Measurements from ENCODE around the gene CYFIP2. TPM values are rescaled to one million over a fixed set of nuclear protein-coding genes. Genes with fewer than 3 reads are reported as not detected.
A peak's percentile ranks its signal among the peaks of the same experiment; 100 is the strongest.

Gene CYFIP2
- total RNA-seq, 6 experiments from 2014 or later: 7.1 to 20.0 (median 9.7) TPM

- Mint-ChIP-seq H3K36me3 (ENCODE audit: low read depth) (peaks cover 15% of the 10 kb centered on the region; the same call in 1 of the 2 replicates), H3K27ac (no peak overlapping the region), H3K27me3 (ENCODE audit: insufficient read depth) (peaks cover 10% of the 10 kb centered on the region), H3K9me3 (peaks cover 3% of the 10 kb centered on the region), H3K4me1 (ENCODE audit: low read depth) (peaks cover 6% of the 10 kb centered on the region), H3K4me3 (no peak overlapping the region)
- peak; percentile 82 for TF ChIP-seq CTCF (IDR thresholded peaks at IDR 0.05)
- DNase-seq: no peak
Observed at GRCh38 chr5:157342822-157343402, 77.0 kb downstream of the CYFIP2 start.

- H3K9me3 Mint-ChIP-seq: peaks cover 3% of the 10 kb centered on the region
- H3K36me3 Mint-ChIP-seq (ENCODE audit: low read depth): peaks cover 15% of the 10 kb centered on the region; the same call in 1 of the 2 replicates
- H3K4me1 Mint-ChIP-seq (ENCODE audit: low read depth): peaks cover 6% of the 10 kb centered on the region
- H3K4me3 Mint-ChIP-seq: no peak overlapping the region
- no peak for DNase-seq
- TF ChIP-seq CTCF (IDR thresholded peaks at IDR 0.05): no peak
- no peak overlapping the region for H3K27ac Mint-ChIP-seq
- H3K27me3 Mint-ChIP-seq (ENCODE audit: insufficient read depth): peaks cover 10% of the 10 kb centered on the region
Observed at GRCh38 chr5:157343842-157344790, 78.2 kb downstream of the CYFIP2 start.

GRCh38 chr5:157345067-157345466 lies 79.1 kb downstream of the CYFIP2 start:
- no peak for DNase-seq
- Mint-ChIP-seq H3K27ac (no peak overlapping the region), H3K4me1 (ENCODE audit: low read depth) (peaks cover 6% of the 10 kb centered on the region), H3K27me3 (ENCODE audit: insufficient read depth) (peaks cover 10% of the 10 kb centered on the region), H3K9me3 (peaks cover 3% of the 10 kb centered on the region), H3K4me3 (no peak overlapping the region), H3K36me3 (ENCODE audit: low read depth) (0 out of 2 replicates have a peak, but pooled peaks cover 7% of the 10 kb centered on the region)
- TF ChIP-seq CTCF (IDR thresholded peaks at IDR 0.05): no peak

- Mint-ChIP-seq H3K4me3 (no peak overlapping the region), H3K36me3 (ENCODE audit: low read depth) (0 out of 2 replicates have a peak, but pooled peaks cover 4% of the 10 kb centered on the region), H3K9me3 (peaks cover 3% of the 10 kb centered on the region; the same call in 1 of the 2 replicates), H3K27ac (no peak overlapping the region), H3K27me3 (ENCODE audit: insufficient read depth) (peaks cover 10% of the 10 kb centered on the region), H3K4me1 (ENCODE audit: low read depth) (peaks cover 7% of the 10 kb centered on the region)
- no peak for DNase-seq
- TF ChIP-seq CTCF (IDR thresholded peaks at IDR 0.05): no peak
Observed at GRCh38 chr5:157345485-157345884, 79.6 kb downstream of the CYFIP2 start.

- no peak for DNase-seq
- no peaks in the 10 kb centered on the region for H3K9me3 Mint-ChIP-seq
- no peak overlapping the region for H3K27ac Mint-ChIP-seq
- peaks cover 8% of the 10 kb centered on the region for H3K27me3 Mint-ChIP-seq (ENCODE audit: insufficient read depth)
- TF ChIP-seq CTCF (IDR thresholded peaks at IDR 0.05): no peak
- no peaks in the 10 kb centered on the region for H3K36me3 Mint-ChIP-seq (ENCODE audit: low read depth)
- no peak overlapping the region for H3K4me3 Mint-ChIP-seq
- H3K4me1 Mint-ChIP-seq (ENCODE audit: low read depth): peaks cover 18% of the 10 kb centered on the region
Observed at GRCh38 chr5:157347301-157348048, 81.6 kb downstream of the CYFIP2 start.

Data from HFFc6 (cell line).